Measurements from ENCODE around the gene LYPD6B. TPM values are rescaled to one million over a fixed set of nuclear protein-coding genes. Genes with fewer than 3 reads are reported as not detected.

The LYPD6B gene
- total RNA-seq, 1 donor: 0.18 TPM

- no peak overlapping the region for H3K4me3 ChIP-seq (ENCODE audit: low read depth, low read length)
- no peak for DNase-seq (ENCODE audit: low read depth)
- TF ChIP-seq, protein P1, sequence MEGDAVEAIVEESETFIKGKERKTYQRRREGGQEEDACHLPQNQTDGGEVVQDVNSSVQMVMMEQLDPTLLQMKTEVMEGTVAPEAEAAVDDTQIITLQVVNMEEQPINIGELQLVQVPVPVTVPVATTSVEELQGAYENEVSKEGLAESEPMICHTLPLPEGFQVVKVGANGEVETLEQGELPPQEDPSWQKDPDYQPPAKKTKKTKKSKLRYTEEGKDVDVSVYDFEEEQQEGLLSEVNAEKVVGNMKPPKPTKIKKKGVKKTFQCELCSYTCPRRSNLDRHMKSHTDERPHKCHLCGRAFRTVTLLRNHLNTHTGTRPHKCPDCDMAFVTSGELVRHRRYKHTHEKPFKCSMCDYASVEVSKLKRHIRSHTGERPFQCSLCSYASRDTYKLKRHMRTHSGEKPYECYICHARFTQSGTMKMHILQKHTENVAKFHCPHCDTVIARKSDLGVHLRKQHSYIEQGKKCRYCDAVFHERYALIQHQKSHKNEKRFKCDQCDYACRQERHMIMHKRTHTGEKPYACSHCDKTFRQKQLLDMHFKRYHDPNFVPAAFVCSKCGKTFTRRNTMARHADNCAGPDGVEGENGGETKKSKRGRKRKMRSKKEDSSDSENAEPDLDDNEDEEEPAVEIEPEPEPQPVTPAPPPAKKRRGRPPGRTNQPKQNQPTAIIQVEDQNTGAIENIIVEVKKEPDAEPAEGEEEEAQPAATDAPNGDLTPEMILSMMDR (IDR thresholded peaks at IDR 0.05; ENCODE audit: insufficient read depth, low read length): no peak
These were observed 648 bp upstream of the LYPD6B start for GRCh38 chr2:149037851-149038250.

GRCh38 chr2:149039213-149039724 is 770 bp downstream of the LYPD6B start:
- TF ChIP-seq, protein P1 (IDR thresholded peaks at IDR 0.05; ENCODE audit: insufficient read depth, low read length): no peak
- no peak overlapping the region for H3K4me3 ChIP-seq (ENCODE audit: low read depth, low read length)
- no peak for DNase-seq (ENCODE audit: low read depth)

- TF ChIP-seq, protein P1 (IDR thresholded peaks at IDR 0.05; ENCODE audit: insufficient read depth, low read length): peak; percentile 30
- no peak overlapping the region for H3K4me3 ChIP-seq (ENCODE audit: low read depth, low read length)
- DNase-seq (ENCODE audit: low read depth): no peak
These were observed 2.0 kb downstream of the LYPD6B start for GRCh38 chr2:149040451-149040850.

DNA sequence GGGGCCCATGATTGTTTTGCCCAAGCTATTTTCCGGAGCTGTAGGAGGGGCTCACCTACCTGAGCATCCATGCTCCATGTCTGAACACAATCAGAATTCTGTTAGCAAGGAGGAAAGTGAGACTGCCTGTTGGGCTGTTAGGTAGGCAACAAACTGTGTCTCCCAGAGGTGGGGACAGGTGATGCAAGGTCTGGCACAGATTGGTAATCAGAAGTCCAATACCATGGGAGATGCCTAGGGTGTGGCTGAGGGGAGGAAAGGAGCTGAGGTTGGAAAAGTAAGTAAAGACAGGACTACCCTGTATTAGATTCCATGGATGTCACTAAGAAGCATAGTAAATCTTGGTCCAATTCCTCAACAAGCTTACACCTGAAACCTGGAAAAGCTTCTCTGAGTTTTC is 3.0 kb downstream of the LYPD6B start:
- H3K4me3 ChIP-seq (ENCODE audit: low read depth, low read length): no peak overlapping the region
- TF ChIP-seq, protein P1 (IDR thresholded peaks at IDR 0.05; ENCODE audit: insufficient read depth, low read length): no peak
- no peak for DNase-seq (ENCODE audit: low read depth)

GRCh38 chr2:149042881-149043280 is 4.4 kb downstream of the LYPD6B start:
- no peak overlapping the region for H3K4me3 ChIP-seq (ENCODE audit: low read depth, low read length)
- DNase-seq (ENCODE audit: low read depth): no peak
- TF ChIP-seq, protein P1 (IDR thresholded peaks at IDR 0.05; ENCODE audit: insufficient read depth, low read length): no peak

- TF ChIP-seq, protein P1 (IDR thresholded peaks at IDR 0.05; ENCODE audit: insufficient read depth, low read length): no peak
- no peak overlapping the region for H3K4me3 ChIP-seq (ENCODE audit: low read depth, low read length)
- DNase-seq (ENCODE audit: low read depth): no peak
These were observed 6.0 kb downstream of the LYPD6B start for GRCh38 chr2:149044500-149044899.

GRCh38 chr2:149047118-149047517 is 8.6 kb downstream of the LYPD6B start:
- no peak overlapping the region for H3K4me3 ChIP-seq (ENCODE audit: low read depth, low read length)
- TF ChIP-seq, protein P1 (IDR thresholded peaks at IDR 0.05; ENCODE audit: insufficient read depth, low read length): no peak
- no peak for DNase-seq (ENCODE audit: low read depth)
